NCI-H2081 (cell line): ENCODE results near the gene CYP2E1.
"Not testable (repeated sequence)": the region's sequence is repeated elsewhere in the genome, so short reads cannot be mapped to it uniquely, and the experiment has no call there.

Source experiments
- DNase-seq, 2 experiments: peaks; one replicate each; lab custom pipeline; 2025; lab: John Stamatoyannopoulos, UW

CYP2E1 gene

GRCh38 chr10:133526957-133527588, at the start of gene CYP2E1:
Gene CYP2E1, plus strand, starts transcription at chr10:133527363. Its CDS starts 33 bp downstream, at chr10:133527396.
- no peak for DNase-seq

GRCh38 chr10:133481086-133481643, 46.0 kb upstream of the CYP2E1 start:
- DNase-seq: no peak

GRCh38 chr10:133481657-133482056, 45.5 kb upstream of the CYP2E1 start:
- no peak for DNase-seq

- no peak for DNase-seq
Measured at GRCh38 chr10:133484818-133485217, 42.3 kb upstream of the CYP2E1 start.

- DNase-seq: no peak
Measured at GRCh38 chr10:133487085-133487484, 40.1 kb upstream of the CYP2E1 start.

GRCh38 chr10:133488354-133488753, 38.8 kb upstream of the CYP2E1 start:
- no peak for DNase-seq

GRCh38 chr10:133489816-133490588, 37.2 kb upstream of the CYP2E1 start:
- no peak for DNase-seq

GRCh38 chr10:133493562-133493961, 33.6 kb upstream of the CYP2E1 start:
- not testable (repeated sequence) for DNase-seq

- not testable (repeated sequence) for DNase-seq
Measured at GRCh38 chr10:133497363-133497762, 29.8 kb upstream of the CYP2E1 start.

GRCh38 chr10:133499176-133499575, 28.0 kb upstream of the CYP2E1 start:
- not testable (repeated sequence) for DNase-seq

GRCh38 chr10:133500897-133501296, 26.3 kb upstream of the CYP2E1 start:
- not testable (repeated sequence) for DNase-seq

- DNase-seq: no peak
Measured at GRCh38 chr10:133509700-133510099, 17.5 kb upstream of the CYP2E1 start.

- no peak for DNase-seq
Measured at GRCh38 chr10:133511408-133511807, 15.8 kb upstream of the CYP2E1 start.

GRCh38 chr10:133511907-133512528, 15.1 kb upstream of the CYP2E1 start:
- no peak for DNase-seq

- DNase-seq: no peak
Measured at GRCh38 chr10:133515471-133515870, 11.7 kb upstream of the CYP2E1 start.

- DNase-seq: no peak
Measured at GRCh38 chr10:133516057-133516456, 11.1 kb upstream of the CYP2E1 start.

- not testable (repeated sequence) for DNase-seq
Measured at GRCh38 chr10:133518517-133518916, 8.6 kb upstream of the CYP2E1 start.

- peak; percentile 30 to 40 for DNase-seq
Measured at GRCh38 chr10:133520193-133520738, 6.9 kb upstream of the CYP2E1 start.

- DNase-seq: no peak
Measured at GRCh38 chr10:133523631-133524203, 3.4 kb upstream of the CYP2E1 start.

- DNase-seq: no peak
Measured at GRCh38 chr10:133525444-133525843, 1.7 kb upstream of the CYP2E1 start.

- no peak for DNase-seq
Measured at GRCh38 chr10:133527771-133528271, 658 bp downstream of the CYP2E1 start.
